Measurements from ENCODE around the gene NOXRED1. TPM values are rescaled to one million over a fixed set of nuclear protein-coding genes. Genes with fewer than 3 reads are reported as not detected.

The NOXRED1 gene
- total RNA-seq, 1 donor from 2014 or later, result 0.47 TPM

- H3K4me3 Mint-ChIP-seq, result no peak overlapping the region
- no peak for DNase-seq (ENCODE audit: low read depth, low spot score)
- TF ChIP-seq CTCF (conservative IDR thresholded peaks at IDR 0.05), result no peak
- H3K9me3 Mint-ChIP-seq, result peaks cover 5% of the 10 kb centered on the region
- H3K27me3 Mint-ChIP-seq (ENCODE audit: low read depth), result no peaks in the 10 kb centered on the region
- H3K27ac Mint-ChIP-seq (ENCODE audit: unreplicated experiment), result no peak overlapping the region
- H3K4me1 Mint-ChIP-seq, result peaks cover 38% of the 10 kb centered on the region
- peaks cover 13% of the 10 kb centered on the region for H3K36me3 Mint-ChIP-seq (ENCODE audit: low read depth)
These were observed 45.9 kb downstream of the NOXRED1 start for GRCh38 chr14:77377502-77377844.

- H3K27ac Mint-ChIP-seq (ENCODE audit: unreplicated experiment), result peak within 1 kb of the TSS; percentile 92
- DNase-seq (ENCODE audit: low read depth, low spot score), result peak; percentile 79
- peak within 1 kb of the TSS; percentile 94 for H3K4me3 Mint-ChIP-seq
- H3K27me3 Mint-ChIP-seq (ENCODE audit: low read depth), result no peaks in the 10 kb centered on the region
- peaks cover 44% of the 10 kb centered on the region for H3K4me1 Mint-ChIP-seq
- H3K36me3 Mint-ChIP-seq (ENCODE audit: low read depth), result peaks cover 14% of the 10 kb centered on the region
- peaks cover 5% of the 10 kb centered on the region for H3K9me3 Mint-ChIP-seq
- TF ChIP-seq CTCF (conservative IDR thresholded peaks at IDR 0.05), result peak; percentile 36
These were observed 46.4 kb downstream of the NOXRED1 start, which contains the start of the genes SAMD15 and TMED8 for GRCh38 chr14:77376771-77377501. TSS of gene SAMD15 (plus strand) at chr14:77377379. CDS start at chr14:77377419, 40 bp downstream. TSS of gene TMED8 (minus strand) at chr14:77377094. CDS start at chr14:77377053, 41 bp downstream.

GRCh38 chr14:77375973-77376770, 47.2 kb downstream of the NOXRED1 start:
- H3K27me3 Mint-ChIP-seq (ENCODE audit: low read depth), result no peaks in the 10 kb centered on the region
- peak overlapping the region; percentile 92 for H3K27ac Mint-ChIP-seq (ENCODE audit: unreplicated experiment)
- TF ChIP-seq CTCF (conservative IDR thresholded peaks at IDR 0.05), result no peak
- H3K4me3 Mint-ChIP-seq, result peak overlapping the region; percentile 94
- H3K9me3 Mint-ChIP-seq, result peaks cover 5% of the 10 kb centered on the region
- peak; percentile 9 for DNase-seq (ENCODE audit: low read depth, low spot score)
- H3K36me3 Mint-ChIP-seq (ENCODE audit: low read depth), result peaks cover 14% of the 10 kb centered on the region
- H3K4me1 Mint-ChIP-seq, result peaks cover 51% of the 10 kb centered on the region

GRCh38 chr14:77375164-77375950, 48.0 kb downstream of the NOXRED1 start:
- no peaks in the 10 kb centered on the region for H3K27me3 Mint-ChIP-seq (ENCODE audit: low read depth)
- DNase-seq (ENCODE audit: low read depth, low spot score), result no peak
- H3K36me3 Mint-ChIP-seq (ENCODE audit: low read depth), result peaks cover 7% of the 10 kb centered on the region
- TF ChIP-seq CTCF (conservative IDR thresholded peaks at IDR 0.05), result no peak
- H3K27ac Mint-ChIP-seq (ENCODE audit: unreplicated experiment), result no peak overlapping the region
- no peaks in the 10 kb centered on the region for H3K9me3 Mint-ChIP-seq
- peaks cover 57% of the 10 kb centered on the region for H3K4me1 Mint-ChIP-seq
- H3K4me3 Mint-ChIP-seq, result peak overlapping the region; percentile 94

GRCh38 chr14:77372304-77372841, 51.0 kb downstream of the NOXRED1 start:
- no peak overlapping the region for H3K27ac Mint-ChIP-seq (ENCODE audit: unreplicated experiment)
- no peak for DNase-seq (ENCODE audit: low read depth, low spot score)
- H3K36me3 Mint-ChIP-seq (ENCODE audit: low read depth), result peaks cover 5% of the 10 kb centered on the region
- no peaks in the 10 kb centered on the region for H3K27me3 Mint-ChIP-seq (ENCODE audit: low read depth)
- peaks cover 71% of the 10 kb centered on the region for H3K4me1 Mint-ChIP-seq
- TF ChIP-seq CTCF (conservative IDR thresholded peaks at IDR 0.05), result no peak
- H3K4me3 Mint-ChIP-seq, result peak overlapping the region; percentile 42
- H3K9me3 Mint-ChIP-seq, result no peaks in the 10 kb centered on the region

Data from neural crest cell (in vitro differentiated cells).